Kidney glomerular epithelial cell (primary cell): ENCODE results near the gene IP6K3.

ENCODE experiments used
- DNase-seq: peaks from one replicate; lab custom pipeline; 2025; lab: John Stamatoyannopoulos, UW

Gene IP6K3

GRCh38 chr6:33689148-33689494 is 57.6 kb downstream of the IP6K3 start:
- no peak for DNase-seq

GRCh38 chr6:33688451-33689147 is 58.1 kb downstream of the IP6K3 start:
- DNase-seq, result no peak

- DNase-seq, result no peak
These were observed 58.7 kb downstream of the IP6K3 start for GRCh38 chr6:33688006-33688405.

GRCh38 chr6:33686981-33687975 is 59.4 kb downstream of the IP6K3 start:
- DNase-seq, result no peak

- no peak for DNase-seq
These were observed 60.3 kb downstream of the IP6K3 start for GRCh38 chr6:33686225-33686924.

DNA sequence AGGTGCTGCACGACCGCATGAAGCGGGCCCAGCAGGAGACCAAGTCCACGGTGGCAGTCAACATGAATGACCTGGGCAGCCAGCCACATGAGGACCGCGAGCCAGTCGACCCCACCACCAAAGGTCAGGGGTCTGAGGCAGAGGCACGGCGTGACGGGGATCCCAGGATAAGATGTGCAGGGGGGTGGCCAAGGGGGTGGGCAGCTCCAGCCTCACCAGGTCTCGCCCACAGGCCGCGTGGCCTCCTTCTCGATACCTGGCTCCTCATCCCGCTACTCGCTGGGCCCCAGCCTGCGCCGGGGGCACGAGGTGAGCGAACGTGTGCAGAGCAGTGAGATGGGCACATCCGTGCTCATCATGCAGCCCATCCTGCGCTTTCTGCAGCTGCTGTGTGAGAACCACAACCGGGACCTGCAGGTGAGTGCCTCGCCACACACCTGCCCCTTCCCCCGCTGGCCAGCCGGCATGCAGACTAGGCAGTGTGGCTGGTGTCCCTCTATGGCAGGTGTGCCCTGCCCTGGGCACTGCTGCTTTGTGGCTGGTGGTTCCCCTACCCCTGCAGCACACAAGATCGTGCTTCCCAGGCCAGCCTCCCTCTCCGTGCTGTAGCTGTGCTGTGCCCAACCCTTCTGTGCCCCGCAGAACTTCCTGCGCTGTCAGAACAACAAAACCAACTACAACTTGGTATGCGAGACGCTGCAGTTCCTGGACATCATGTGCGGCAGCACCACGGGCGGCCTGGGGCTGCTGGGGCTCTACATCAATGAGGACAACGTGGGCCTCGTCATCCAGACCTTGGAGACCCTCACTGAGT is 61.1 kb downstream of the IP6K3 start:
- DNase-seq, result no peak

DNA sequence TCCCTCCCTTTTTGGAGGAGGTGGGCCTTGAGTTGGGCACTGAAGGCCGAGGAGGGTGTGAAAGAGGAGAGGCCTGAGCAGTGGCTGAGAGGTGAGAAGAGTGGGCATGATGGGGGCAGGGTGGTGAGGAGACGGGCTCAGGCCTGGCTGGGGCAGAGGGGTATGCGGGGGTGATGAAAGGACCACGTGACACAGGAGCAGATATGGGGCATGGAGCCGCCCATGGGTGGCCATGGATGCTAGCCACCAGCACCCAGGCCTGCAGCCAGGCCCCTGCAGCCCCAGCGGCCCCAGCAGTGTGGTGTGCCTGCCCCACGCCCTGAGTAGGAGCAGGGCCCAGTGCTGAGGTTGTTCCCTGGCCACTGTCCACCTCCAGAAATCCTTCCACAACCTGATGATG is 61.7 kb downstream of the IP6K3 start:
- DNase-seq, result no peak

GRCh38 chr6:33684428-33684896 is 62.2 kb downstream of the IP6K3 start:
- DNase-seq, result no peak

- DNase-seq, result no peak
These were observed 62.9 kb downstream of the IP6K3 start for GRCh38 chr6:33683576-33684427.

DNA sequence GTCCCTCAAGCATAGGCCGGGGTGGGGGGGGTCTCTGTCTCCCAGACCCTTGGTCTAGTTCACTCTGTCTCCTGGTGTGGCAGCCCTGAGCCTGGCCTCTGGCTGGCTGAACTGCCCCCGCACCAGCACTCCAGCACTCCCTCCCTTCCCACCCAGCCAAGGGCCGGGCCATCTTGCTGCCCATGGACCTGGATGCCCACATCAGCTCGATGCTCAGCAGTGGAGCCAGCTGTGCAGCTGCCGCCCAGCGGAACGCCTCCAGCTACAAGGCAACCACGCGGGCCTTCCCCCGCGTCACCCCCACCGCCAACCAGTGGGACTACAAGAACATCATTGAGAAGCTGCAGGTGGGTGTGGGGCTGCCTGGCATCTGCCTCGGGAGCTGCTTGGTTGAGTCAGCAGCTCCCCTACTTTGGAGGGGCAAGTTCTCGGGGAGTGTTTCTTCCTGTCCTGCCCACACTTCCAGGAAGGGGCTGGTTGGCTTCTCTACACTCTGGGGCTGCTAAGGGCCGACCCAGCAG is 63.6 kb downstream of the IP6K3 start:
- no peak for DNase-seq

DNA sequence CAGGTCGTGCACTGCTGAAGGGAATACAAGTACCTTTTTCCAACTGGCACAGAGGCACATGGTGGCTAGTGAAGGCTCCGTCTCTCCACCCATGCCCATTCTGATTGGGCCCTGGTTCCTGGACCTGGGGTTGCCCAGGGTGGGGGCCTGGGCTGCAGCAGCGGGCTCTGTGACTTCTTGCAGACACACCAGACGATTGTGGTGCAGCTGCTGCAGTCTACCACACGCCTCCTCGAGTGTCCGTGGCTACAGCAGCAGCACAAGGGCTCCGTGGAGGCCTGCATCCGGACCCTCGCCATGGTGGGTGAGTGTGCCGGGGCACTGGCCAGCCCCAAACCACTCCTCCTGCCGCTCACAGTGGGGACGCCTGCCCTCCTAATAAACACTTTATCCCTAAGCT is 64.4 kb downstream of the IP6K3 start:
- DNase-seq, result no peak

GRCh38 chr6:33679761-33680160 is 66.9 kb downstream of the IP6K3 start:
- no peak for DNase-seq

DNA sequence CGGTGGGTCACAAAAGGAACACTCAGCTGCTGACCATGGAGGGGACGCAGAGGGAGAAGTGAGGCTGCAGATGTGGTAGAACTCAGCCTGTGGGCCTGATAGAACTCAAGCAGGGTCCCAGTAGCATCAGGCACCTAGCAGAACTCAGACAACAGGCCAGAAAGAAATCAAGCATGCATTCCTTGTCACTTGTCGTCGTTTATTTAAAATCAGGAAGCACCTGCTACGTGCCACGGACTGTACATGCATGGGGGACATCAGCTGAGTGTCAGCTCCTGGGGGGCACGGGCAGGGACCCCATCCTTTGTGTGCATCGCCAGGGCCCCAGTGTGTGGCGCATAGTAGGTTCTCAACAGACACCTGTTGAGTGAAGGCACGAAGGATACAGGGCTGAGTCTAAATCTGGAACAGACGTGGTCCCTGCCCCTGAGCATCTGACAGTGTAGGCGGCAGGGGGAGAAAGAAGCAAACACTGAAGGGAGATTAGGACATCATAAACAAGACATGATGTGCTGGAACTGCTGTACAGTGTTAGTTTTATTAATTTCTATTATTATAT is 67.7 kb downstream of the IP6K3 start:
- no peak for DNase-seq

DNA sequence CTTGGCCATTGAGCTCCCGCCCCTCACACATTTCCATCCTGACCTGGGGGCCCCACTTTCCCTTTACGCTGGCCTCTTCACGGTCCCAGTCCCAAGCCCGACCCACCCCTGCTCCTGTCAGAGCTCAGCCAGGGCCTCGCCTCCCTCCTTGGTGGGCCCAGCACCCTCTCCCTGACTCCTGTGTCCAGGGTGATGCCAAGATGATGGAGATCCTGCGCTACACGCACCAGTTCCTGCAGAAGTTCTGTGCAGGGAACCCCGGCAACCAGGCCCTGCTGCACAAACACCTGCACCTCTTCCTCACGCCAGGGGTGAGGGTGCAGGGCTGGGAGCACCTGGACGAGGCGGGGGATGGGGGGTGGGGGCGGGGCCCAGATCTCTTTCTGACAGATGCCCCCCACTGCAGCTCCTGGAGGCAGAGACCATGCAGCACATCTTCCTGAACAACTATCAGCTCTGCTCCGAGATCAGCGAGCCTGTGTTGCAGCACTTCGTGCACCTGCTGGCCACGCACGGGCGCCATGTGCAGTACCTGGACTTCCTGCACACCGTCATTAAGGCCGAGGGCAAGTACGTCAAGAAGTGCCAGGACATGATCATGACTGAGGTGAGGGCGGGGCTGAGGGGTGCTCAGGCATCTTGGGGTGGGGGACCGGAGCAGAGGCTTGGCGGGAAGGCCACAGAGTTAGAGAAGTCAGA is 68.3 kb downstream of the IP6K3 start:
- no peak for DNase-seq

GRCh38 chr6:33677689-33678088 is 69.0 kb downstream of the IP6K3 start:
- no peak for DNase-seq

GRCh38 chr6:33677143-33677660 is 69.5 kb downstream of the IP6K3 start:
- DNase-seq, result no peak

DNA sequence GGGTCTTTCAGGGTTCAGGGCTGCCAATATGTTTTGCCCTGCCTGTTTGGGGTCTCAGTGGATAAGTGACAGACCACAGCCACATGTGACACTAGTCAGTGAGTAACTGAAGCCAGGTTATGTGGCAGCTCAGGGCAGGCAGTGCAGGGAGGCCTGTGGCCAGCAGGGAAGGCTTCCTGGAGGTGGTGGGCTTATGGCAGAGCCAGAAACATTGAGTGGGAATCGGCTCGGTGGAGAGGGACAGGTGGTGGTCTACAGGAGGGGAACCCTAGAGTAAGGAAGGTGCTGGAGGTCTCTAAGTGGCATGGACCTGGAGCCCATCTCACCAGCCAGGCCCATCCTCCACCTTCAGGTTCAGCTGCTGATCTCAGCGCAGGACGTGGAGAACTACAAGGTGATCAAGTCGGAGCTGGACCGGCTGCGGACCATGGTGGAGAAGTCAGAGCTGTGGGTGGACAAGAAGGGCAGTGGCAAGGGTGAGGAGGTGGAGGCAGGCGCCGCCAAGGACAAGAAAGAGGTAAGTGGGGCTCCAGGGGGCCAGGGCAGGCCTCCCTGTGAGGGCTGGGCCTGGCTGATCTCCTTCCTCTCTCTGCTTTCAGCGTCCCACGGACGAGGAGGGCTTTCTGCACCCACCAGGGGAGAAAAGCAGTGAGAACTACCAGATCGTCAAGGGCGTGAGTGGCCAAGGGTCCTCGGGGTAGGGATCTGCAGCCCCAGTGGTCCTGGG is 70.1 kb downstream of the IP6K3 start:
- DNase-seq, result no peak

- DNase-seq, result no peak
These were observed 70.7 kb downstream of the IP6K3 start for GRCh38 chr6:33675968-33676367.

DNA sequence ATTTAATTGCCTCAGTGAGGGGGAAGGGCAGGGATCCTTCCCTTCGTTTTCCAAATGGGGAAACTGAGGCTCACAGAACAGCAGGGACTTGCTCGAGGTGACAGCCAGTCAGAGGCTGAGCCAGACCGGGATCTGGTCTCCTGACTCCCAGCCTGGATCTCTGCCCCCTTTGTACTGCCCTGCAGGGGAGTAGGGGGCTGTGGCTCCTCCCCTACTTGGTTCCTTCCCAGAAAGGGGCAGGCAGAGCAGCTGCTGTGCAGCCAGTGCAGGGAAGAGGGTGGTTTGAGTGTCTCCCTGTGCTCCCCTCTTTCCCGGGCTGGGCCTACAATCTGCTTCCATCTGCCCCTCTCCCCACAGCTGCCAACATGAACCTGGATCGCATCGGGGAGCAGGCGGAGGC is 72.9 kb downstream of the IP6K3 start:
- no peak for DNase-seq
